Erythroblast (primary cell): Measurements from ENCODE around the gene ANKRD13B.

Experiments
- GATA1 ChIP-seq: IDR thresholded peaks from 2 replicates; pipeline ENCODE4 v1.6.1; 2011; ENCODE audit warnings: low read depth, mild to moderate bottlenecking, control low read depth, low read length, moderate library complexity
- POLR2A ChIP-seq: IDR thresholded peaks from 2 replicates; pipeline ENCODE4 v1.6.1; 2011; ENCODE audit warnings: mild to moderate bottlenecking, low read length

DNA sequence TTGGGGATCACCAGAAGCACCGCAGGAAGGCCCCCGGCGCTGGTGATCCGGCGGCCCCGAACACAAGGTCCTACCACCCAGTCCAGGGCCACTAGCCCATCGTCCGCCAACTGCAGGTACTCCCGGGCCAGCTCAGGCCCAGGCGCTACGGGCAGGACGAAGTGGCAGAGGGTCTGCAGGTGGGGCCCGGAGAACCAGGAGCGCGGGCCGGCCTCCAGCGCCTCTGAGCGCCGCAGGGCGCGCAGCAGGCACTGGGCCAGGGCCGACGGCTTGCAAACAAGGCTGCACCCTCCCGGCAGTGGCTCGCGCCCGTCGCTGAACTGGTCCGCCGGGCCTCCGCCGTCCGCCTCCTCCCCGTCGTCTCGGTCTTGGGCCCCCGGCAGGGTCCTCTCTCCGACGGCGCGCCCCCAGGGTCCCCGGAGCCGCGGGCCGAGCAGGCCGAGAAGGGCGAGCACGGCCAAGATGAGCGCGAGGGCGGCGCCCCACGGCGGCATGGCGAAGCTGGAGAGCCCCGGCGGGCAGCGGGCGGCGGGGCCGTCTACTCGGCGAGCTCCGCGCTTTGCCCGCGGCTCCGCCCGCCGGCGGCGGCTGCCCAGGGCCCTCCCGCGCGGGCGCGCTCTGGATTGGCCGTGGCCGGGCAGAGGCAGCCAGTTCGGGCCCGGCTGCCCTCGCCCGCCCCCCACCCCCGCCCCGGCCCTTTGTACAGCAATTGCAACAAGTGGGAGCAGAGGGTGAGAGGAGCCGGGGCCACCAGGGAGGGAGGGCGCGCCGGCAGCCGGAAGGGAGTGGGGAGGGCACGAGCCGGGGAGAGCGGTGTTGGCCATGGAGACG, 26.2 kb upstream of the ANKRD13B start, which contains the start of gene ABHD15:
- TF ChIP-seq POLR2A (no peak), GATA1 (no peak)
